HFF-Myc (cell line): ENCODE results near the gene OTULINL.

Source experiments
- DNase-seq: peaks from one replicate; pipeline ENCODE4 v3.0.0-alpha.2; 2011; ENCODE audit warnings: low read depth; ENCODE audit errors: extremely low read depth
- H3K4me3 ChIP-seq: replicated peaks from 2 replicates; pipeline ENCODE4 v1.5.1; 2011; ENCODE audit warnings: low read depth, mild to moderate bottlenecking, control low read depth, low read length
- CTCF ChIP-seq: IDR thresholded peaks from 2 replicates; pipeline ENCODE4 v1.5.1; 2012; ENCODE audit warnings: mild to moderate bottlenecking, low read depth, low read length, control low read depth; ENCODE audit errors: missing control alignments

Gene OTULINL

DNA sequence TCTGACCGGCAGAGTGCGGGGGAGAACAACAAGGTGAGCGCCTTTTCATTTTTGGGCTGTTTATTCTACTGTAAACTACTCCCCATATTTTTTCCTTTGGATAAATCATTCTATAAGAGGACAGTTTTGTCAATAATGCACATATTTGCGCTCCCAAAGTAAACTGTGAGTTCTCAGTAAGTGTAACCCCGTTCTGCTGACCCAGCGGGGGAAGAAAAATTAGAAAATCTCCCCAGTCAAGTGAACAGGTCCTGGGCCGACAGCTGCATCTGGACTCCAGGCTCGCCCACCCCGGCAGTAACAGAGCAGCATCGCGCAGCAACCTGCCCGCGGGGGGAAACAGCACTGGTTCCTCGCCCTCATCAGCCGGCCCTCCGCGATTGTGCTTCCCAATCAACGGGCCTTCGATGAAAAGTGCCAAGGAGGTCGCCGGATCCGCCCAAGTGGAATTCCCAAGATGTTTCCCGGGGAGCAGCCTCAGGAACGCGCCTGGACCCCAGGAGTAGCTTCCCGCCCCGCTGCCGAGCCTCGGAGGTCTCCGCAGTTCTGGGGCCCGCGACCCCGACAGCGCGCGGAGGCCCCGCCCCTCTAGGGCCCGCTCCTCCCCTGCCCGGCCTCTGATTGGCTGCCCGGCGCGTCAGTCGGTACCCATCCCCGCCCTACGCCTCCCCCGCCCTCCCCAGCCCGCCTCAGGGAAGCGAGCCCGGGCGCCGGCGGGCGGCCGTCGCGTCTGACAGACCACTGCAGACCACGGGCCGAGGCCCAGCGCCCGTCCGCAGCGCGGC is at the start of gene OTULINL:
TSS of gene OTULINL (plus strand) at position 687 of the 785 bp plus-strand sequence. CDS start 103 bp downstream, outside the sequence.
- DNase-seq: no peak
- peak within 1 kb of the TSS; percentile 39 for H3K4me3 ChIP-seq
- no peak for TF ChIP-seq CTCF

DNA sequence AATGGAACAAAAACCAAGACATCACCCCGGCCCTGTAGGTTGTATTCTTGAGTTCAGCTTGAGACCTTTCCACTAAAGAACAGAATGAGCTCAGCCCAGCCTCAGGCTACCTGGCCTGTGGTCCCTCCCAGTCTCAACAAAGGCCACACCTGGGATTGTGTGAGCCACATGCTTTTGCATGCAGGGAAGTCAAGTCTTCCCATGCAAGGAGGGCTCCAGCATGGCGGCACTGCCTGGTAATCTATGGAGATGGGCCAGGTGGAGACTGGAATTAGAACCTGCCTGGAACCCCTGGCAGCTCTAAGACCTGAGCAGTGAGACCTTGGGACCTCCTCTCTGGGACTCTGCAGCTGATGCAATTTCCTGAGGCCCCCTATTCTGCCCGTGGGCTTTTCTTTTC is 49.4 kb upstream of the OTULINL start:
- TF ChIP-seq CTCF: no peak
- no peak for DNase-seq
- H3K4me3 ChIP-seq: no peak overlapping the region

GRCh38 chr5:14534773-14535172 is 46.8 kb upstream of the OTULINL start:
- H3K4me3 ChIP-seq: no peak overlapping the region
- TF ChIP-seq CTCF: no peak
- DNase-seq: no peak

- no peak for DNase-seq
- no peak for TF ChIP-seq CTCF
- no peak overlapping the region for H3K4me3 ChIP-seq
These were observed 36.3 kb upstream of the OTULINL start for GRCh38 chr5:14545308-14545707.

GRCh38 chr5:14545862-14546261 is 35.7 kb upstream of the OTULINL start:
- H3K4me3 ChIP-seq: no peak overlapping the region
- TF ChIP-seq CTCF: no peak
- no peak for DNase-seq

DNA sequence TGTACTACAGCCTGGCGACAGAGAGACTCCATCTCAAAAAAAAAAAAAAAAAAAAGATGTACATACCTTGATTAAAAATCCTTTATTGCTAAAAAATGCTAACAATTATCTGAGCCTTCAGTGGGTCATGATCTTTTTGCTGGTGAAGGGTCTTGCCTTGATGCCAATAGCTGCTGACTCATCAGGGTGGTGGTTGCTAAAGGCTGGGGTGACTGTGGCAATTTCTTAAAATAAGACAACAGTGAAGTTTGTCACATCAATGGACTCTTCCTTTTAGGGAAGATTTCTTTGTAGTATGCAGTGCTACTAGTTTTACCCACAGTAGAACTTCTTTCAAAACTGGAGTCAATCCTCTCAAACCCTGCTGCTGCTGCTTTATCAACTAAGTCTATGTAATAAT is 33.9 kb upstream of the OTULINL start:
- no peak overlapping the region for H3K4me3 ChIP-seq
- no peak for DNase-seq
- TF ChIP-seq CTCF: no peak

DNA sequence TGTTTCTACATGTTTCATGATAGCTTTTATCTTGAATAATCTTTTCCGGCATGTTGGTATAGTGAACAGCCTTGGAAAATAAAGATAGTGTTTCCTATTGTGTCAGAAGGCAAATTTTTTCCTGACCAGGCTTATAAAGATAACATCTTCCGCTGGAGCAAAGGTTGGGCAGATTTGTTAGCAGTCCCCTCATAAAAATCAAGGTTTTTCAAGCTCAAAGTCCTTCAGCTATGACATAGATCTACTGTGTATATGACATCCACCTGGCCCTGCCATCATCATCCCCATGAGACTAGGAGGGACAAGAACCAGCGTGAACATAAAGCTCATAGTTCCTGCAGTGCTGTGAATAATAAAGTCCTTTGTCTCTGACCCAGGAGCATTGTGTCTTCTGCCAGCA is 30.4 kb upstream of the OTULINL start:
- no peak overlapping the region for H3K4me3 ChIP-seq
- DNase-seq: no peak
- no peak for TF ChIP-seq CTCF
